Activated CD4-positive, alpha-beta T cell treated with anti-CD3 and anti-CD28 coated beads, Interleukin-2, amount 10 ng/mL, durations not matched to agents 24 days and 14 days (primary cell): ENCODE measurements around the gene FAM107B. TPM values are rescaled to one million over a fixed set of nuclear protein-coding genes. Genes with fewer than 3 reads are reported as not detected.

Source experiments
- DNase-seq: peaks from one replicate; pipeline ENCODE4 v3.0.0; 2022
- H3K27ac Mint-ChIP-seq: one replicate; pipeline ENCODE4 v1.8.0; 2022; ENCODE audit warnings: mild to moderate bottlenecking, mixed read lengths
- H3K27me3 Mint-ChIP-seq: one replicate; pipeline ENCODE4 v1.8.0; 2022; ENCODE audit warnings: mixed read lengths
- H3K36me3 Mint-ChIP-seq: one replicate; pipeline ENCODE4 v1.8.0; 2022; ENCODE audit warnings: low read depth, mild to moderate bottlenecking, mixed read lengths
- H3K4me1 Mint-ChIP-seq: one replicate; pipeline ENCODE4 v1.8.0; 2021; ENCODE audit warnings: mixed read lengths
- H3K4me3 Mint-ChIP-seq: one replicate; pipeline ENCODE4 v1.8.0; 2022; ENCODE audit warnings: mild to moderate bottlenecking, moderate library complexity, mixed read lengths
- H3K9me3 Mint-ChIP-seq: one replicate; pipeline ENCODE4 v1.8.0; 2021; ENCODE audit warnings: mixed read lengths
- intact Hi-C: fragments of 100-400 bp; cut with micrococcal nuclease; formaldehyde crosslinking; loops from one replicate; pipeline ENCODE4 v1.15.1; 2023
- total RNA-seq: library from RNA; stranded (reverse); gene quantifications from 2 replicates; pipeline ENCODE4 v1.2.3, GENCODE V29; 2022

Gene FAM107B
- total RNA-seq, 1 donor from 2014 or later, result 113 TPM

DNA sequence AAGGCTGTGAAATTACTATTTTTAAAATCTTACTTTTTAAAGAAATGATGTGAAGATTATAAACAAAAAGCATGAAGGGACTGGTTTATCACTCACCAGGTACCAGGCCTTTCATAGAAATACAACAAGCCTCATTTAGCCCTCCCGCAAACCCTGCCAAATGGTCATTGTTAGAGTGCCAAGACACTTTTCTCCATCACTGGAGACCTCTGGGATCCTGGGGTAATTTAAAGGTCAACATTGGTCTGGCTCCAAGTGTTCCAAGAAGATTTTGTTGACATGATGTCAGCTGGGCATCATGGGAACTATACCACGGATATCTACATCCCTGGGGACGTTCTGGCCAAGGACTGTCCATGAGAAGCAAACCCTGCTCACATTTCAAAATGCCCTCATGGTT is 306.0 kb downstream of the FAM107B start:
- H3K36me3 Mint-ChIP-seq, result no peaks in the 10 kb centered on the region
- intact Hi-C loops, result no loop called here
- no peak for DNase-seq
- no peak overlapping the region for H3K4me3 Mint-ChIP-seq
- no peak overlapping the region for H3K27ac Mint-ChIP-seq
- no peaks in the 10 kb centered on the region for H3K9me3 Mint-ChIP-seq
- H3K4me1 Mint-ChIP-seq, result no peaks in the 10 kb centered on the region
- H3K27me3 Mint-ChIP-seq, result peaks cover 26% of the 10 kb centered on the region

Other genes with a start within 250 kb of the FAM107B start
- gene CDNF, start 63.1 kb upstream of the FAM107B start, total RNA-seq, result 0.62 and 0.70 TPM in 2 replicates
- 42.0 and 44.1 TPM in 2 replicates for gene HSPA14, start 63.4 kb upstream of the FAM107B start, total RNA-seq
- 28.9 and 30.3 TPM in 2 replicates for gene MSANTD7, start 63.4 kb upstream of the FAM107B start, total RNA-seq
- 46.7 and 47.5 TPM in 2 replicates for gene SUV39H2, start 104.0 kb upstream of the FAM107B start, total RNA-seq
- gene DCLRE1C, start 179.2 kb upstream of the FAM107B start, total RNA-seq, result 17.5 and 21.0 TPM in 2 replicates
- gene MEIG1, start 184.5 kb upstream of the FAM107B start, total RNA-seq, result not detected in 2 replicates